ENCODE data around the gene SPA17.
A peak's percentile ranks its signal among the peaks of the same experiment; 100 is the strongest.

Gene SPA17

DNA sequence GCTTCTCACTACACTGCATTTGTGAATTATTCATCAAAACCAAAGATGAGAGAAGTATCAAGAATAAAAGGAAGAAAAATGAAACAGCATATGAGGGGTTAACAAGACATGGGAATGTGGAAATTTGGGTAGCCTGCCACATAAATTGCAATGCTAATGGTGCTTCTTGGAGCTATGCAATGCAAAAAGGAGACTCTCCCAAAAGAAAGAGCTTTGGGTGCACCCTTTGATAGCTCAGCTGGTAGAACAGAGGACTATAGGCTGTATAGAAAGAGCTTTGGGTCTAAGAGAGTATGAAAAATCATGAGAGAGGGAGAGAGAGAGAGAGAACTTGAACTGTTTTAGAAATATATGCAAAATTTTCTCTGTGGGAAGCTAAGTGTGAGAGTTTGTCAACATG lies 26.3 kb downstream of the SPA17 start:
- Histone ChIP-seq H3K27ac (ENCODE audit: low read length) (no peak overlapping the region), H3K4me3 (ENCODE audit: low read length) (no peak overlapping the region), H3K36me3 (ENCODE audit: insufficient read depth, low read depth, low read length) (no peaks in the 10 kb centered on the region), H3K9ac (ENCODE audit: low read depth, low read length) (no peak overlapping the region), H3K9me3 (ENCODE audit: insufficient read depth, low read depth, low read length) (no peaks in the 10 kb centered on the region), H3K27me3 (ENCODE audit: insufficient read depth, low read length) (no peaks in the 10 kb centered on the region), H3K4me1 (ENCODE audit: insufficient read depth, low read length) (peaks cover 4% of the 10 kb centered on the region)

DNA sequence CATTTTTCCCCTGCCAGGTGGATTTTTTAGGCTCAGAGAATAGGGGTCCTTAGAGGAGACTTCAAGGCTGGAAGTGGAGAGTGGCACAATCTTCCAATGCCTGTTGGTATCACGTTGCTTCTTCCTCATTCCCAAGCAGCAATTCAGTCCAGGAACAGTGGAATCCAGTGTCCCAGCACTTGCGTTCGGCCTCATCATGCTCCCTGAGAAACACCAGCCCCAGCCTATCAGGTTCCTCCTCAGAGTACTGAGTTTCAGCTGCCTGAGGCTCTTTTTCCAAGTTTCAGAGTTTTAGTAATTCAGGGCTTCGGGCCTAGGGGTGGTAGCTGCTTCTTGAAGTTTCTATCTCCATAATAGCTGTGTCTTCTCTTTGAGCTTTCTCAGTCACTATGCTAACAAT lies 34.1 kb downstream of the SPA17 start:
- H3K4me1 ChIP-seq (ENCODE audit: insufficient read depth, low read length): no peaks in the 10 kb centered on the region
- H3K9ac ChIP-seq (ENCODE audit: low read depth, low read length): no peak overlapping the region
- H3K9me3 ChIP-seq (ENCODE audit: insufficient read depth, low read depth, low read length): peaks cover 9% of the 10 kb centered on the region
- H3K27me3 ChIP-seq (ENCODE audit: insufficient read depth, low read length): no peaks in the 10 kb centered on the region; the same call in 1 of the 2 replicates
- no peaks in the 10 kb centered on the region for H3K36me3 ChIP-seq (ENCODE audit: insufficient read depth, low read depth, low read length)
- H3K27ac ChIP-seq (ENCODE audit: low read length): no peak overlapping the region
- no peak overlapping the region for H3K4me3 ChIP-seq (ENCODE audit: low read length)

GRCh38 chr11:124712392-124712791 lies 38.7 kb downstream of the SPA17 start:
- H3K4me3 ChIP-seq (ENCODE audit: low read length): no peak overlapping the region

DNA sequence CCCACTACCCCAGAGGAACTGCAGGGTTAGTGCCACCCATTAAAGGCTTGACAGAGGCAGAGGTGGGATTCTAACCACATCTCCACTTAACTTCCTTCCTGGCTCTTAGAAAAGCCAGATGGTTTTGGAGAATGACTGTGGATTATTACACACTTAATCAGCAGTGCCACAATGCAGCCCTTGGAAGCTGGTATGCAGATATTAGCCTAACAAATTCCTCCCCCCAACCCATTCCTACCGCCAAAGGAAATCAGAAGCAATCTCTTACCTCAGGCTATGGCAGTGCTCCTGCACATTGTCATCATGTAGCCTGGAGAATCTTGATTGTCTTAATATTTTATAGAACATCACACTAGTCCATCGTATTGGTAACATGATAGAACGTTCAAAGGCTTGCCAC lies 42.9 kb downstream of the SPA17 start:
- no peak overlapping the region for H3K4me3 ChIP-seq (ENCODE audit: low read length)
- no peak overlapping the region for H3K27ac ChIP-seq (ENCODE audit: low read length)
- peaks cover 82% of the 10 kb centered on the region for H3K27me3 ChIP-seq (ENCODE audit: insufficient read depth, low read length)
- no peaks in the 10 kb centered on the region for H3K36me3 ChIP-seq (ENCODE audit: insufficient read depth, low read depth, low read length)
- H3K9ac ChIP-seq (ENCODE audit: low read depth, low read length): no peak overlapping the region
- H3K9me3 ChIP-seq (ENCODE audit: insufficient read depth, low read depth, low read length): no peaks in the 10 kb centered on the region
- H3K4me1 ChIP-seq (ENCODE audit: insufficient read depth, low read length): peaks cover 5% of the 10 kb centered on the region

More at GRCh38 chr11:124712392-124712791, 38.7 kb downstream of the SPA17 start:
- H3K27ac ChIP-seq (ENCODE audit: low read length): no peak overlapping the region
- H3K36me3 ChIP-seq (ENCODE audit: insufficient read depth, low read depth, low read length): no peaks in the 10 kb centered on the region
- H3K9me3 ChIP-seq (ENCODE audit: insufficient read depth, low read depth, low read length): peaks cover 7% of the 10 kb centered on the region
- H3K27me3 ChIP-seq (ENCODE audit: insufficient read depth, low read length): peaks cover 40% of the 10 kb centered on the region
- no peak overlapping the region for H3K9ac ChIP-seq (ENCODE audit: low read depth, low read length)
- H3K4me1 ChIP-seq (ENCODE audit: insufficient read depth, low read length): no peaks in the 10 kb centered on the region; the same call in 1 of the 2 replicates

GRCh38 chr11:124717421-124717785 lies 43.7 kb downstream of the SPA17 start:
- peak overlapping the region; percentile 61 for H3K4me3 ChIP-seq (ENCODE audit: low read length)
- H3K36me3 ChIP-seq (ENCODE audit: insufficient read depth, low read depth, low read length): no peaks in the 10 kb centered on the region
- no peaks in the 10 kb centered on the region for H3K9me3 ChIP-seq (ENCODE audit: insufficient read depth, low read depth, low read length)
- H3K9ac ChIP-seq (ENCODE audit: low read depth, low read length): no peak overlapping the region
- H3K27me3 ChIP-seq (ENCODE audit: insufficient read depth, low read length): peaks cover 90% of the 10 kb centered on the region
- peaks cover 5% of the 10 kb centered on the region for H3K4me1 ChIP-seq (ENCODE audit: insufficient read depth, low read length)
- H3K27ac ChIP-seq (ENCODE audit: low read length): no peak overlapping the region

DNA sequence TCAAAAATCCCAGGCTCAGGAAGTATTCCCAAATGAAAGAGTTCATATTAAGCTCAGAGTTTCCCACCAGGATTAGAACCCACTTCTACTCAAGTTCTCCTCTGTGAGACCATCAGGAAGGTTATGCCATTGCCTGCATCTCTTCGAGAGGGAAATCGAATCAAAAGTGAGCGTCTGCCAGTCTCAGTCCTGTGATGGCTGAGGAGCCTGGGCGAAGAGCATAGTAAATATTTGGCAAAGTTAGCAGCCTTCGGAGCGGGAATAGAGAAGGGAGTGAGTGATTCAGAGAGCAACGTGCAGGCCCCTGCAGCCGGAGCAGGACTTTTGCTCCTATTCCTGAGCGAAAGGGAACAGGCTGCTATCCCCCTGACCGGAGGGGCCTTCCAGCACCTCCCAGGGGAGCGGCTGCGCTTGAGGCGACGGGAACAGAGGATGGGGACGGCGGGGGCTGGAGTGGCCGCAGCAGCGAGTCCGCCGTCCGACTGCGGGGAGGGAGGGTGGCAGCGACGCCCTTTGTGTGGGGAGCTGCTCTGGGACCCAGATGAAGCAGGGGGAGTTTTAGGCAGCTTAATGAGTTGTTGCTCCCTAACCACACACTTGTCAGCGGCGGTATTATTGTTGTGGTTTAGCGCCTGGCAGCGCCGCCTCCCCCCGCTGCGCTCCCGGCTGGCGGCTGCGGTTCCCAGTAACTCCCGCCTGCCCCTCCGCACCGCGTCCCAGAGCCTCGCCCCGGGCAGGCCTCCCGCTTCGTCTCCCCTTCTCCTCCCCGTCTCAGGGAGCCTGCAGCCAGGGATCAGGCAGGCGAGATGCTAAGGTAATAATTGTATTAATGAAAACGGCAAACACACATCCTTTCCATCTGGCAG lies 44.3 kb downstream of the SPA17 start:
- Histone ChIP-seq H3K27ac (ENCODE audit: low read length) (no peak overlapping the region), H3K9me3 (ENCODE audit: insufficient read depth, low read depth, low read length) (no peaks in the 10 kb centered on the region), H3K36me3 (ENCODE audit: insufficient read depth, low read depth, low read length) (no peaks in the 10 kb centered on the region), H3K9ac (ENCODE audit: low read depth, low read length) (no peak overlapping the region), H3K4me1 (ENCODE audit: insufficient read depth, low read length) (peaks cover 5% of the 10 kb centered on the region), H3K27me3 (ENCODE audit: insufficient read depth, low read length) (peaks cover 96% of the 10 kb centered on the region), H3K4me3 (ENCODE audit: low read length) (peak overlapping the region; percentile 61)

DNA sequence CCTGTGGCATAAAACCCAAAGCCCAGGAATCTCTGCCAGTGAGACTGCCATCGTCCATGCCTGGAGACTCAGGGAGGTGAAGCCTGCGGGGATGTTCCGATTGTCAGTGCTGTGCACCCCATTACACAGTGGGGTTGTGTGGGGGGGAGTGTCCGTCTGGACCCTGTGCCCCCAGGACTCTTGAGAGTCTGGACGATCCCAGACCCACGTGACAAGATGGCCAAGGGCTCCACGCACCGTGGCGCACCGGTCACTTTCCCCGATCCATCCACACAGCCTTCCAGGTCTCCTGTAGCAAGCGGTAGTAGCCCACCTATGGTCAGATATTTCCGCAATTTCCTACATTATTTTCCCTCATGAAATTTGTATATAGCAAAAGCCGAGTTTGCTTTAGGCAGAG lies 45.1 kb downstream of the SPA17 start:
- Histone ChIP-seq H3K9me3 (ENCODE audit: insufficient read depth, low read depth, low read length) (no peaks in the 10 kb centered on the region), H3K27ac (ENCODE audit: low read length) (no peak overlapping the region), H3K27me3 (ENCODE audit: insufficient read depth, low read length) (peaks cover 100% of the 10 kb centered on the region), H3K9ac (ENCODE audit: low read depth, low read length) (no peak overlapping the region), H3K4me3 (ENCODE audit: low read length) (peak overlapping the region; percentile 61), H3K36me3 (ENCODE audit: insufficient read depth, low read depth, low read length) (no peaks in the 10 kb centered on the region), H3K4me1 (ENCODE audit: insufficient read depth, low read length) (peaks cover 5% of the 10 kb centered on the region)

GRCh38 chr11:124719534-124719933 lies 45.8 kb downstream of the SPA17 start:
- no peaks in the 10 kb centered on the region for H3K36me3 ChIP-seq (ENCODE audit: insufficient read depth, low read depth, low read length)
- H3K9me3 ChIP-seq (ENCODE audit: insufficient read depth, low read depth, low read length): no peaks in the 10 kb centered on the region
- H3K9ac ChIP-seq (ENCODE audit: low read depth, low read length): no peak overlapping the region
- no peak overlapping the region for H3K4me3 ChIP-seq (ENCODE audit: low read length)
- no peak overlapping the region for H3K27ac ChIP-seq (ENCODE audit: low read length)
- peaks cover 100% of the 10 kb centered on the region for H3K27me3 ChIP-seq (ENCODE audit: insufficient read depth, low read length)
- H3K4me1 ChIP-seq (ENCODE audit: insufficient read depth, low read length): peaks cover 5% of the 10 kb centered on the region

DNA sequence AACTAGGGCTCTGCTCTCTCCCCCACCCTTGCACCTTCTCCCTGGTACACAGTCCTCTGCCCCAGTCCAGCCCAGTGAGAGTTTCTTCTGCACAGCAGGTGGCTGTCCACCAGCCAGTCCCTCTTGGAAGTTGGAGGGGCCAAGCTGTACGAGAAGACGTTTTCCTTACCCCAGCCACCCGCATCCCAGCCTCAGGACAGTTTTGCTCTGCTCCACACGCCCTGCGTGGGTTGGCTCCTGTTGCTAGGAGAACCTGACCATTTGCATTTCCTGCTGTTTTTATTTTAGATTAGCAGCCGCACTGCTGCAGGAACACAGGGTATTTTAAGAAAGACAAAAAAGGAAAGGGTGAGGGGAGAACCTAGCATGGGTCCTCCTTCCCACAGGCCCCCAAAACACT lies 48.5 kb downstream of the SPA17 start:
- no peak overlapping the region for H3K27ac ChIP-seq (ENCODE audit: low read length)
- H3K4me3 ChIP-seq (ENCODE audit: low read length): no peak overlapping the region
- H3K9me3 ChIP-seq (ENCODE audit: insufficient read depth, low read depth, low read length): no peaks in the 10 kb centered on the region
- peaks cover 97% of the 10 kb centered on the region for H3K27me3 ChIP-seq (ENCODE audit: insufficient read depth, low read length)
- no peaks in the 10 kb centered on the region for H3K36me3 ChIP-seq (ENCODE audit: insufficient read depth, low read depth, low read length)
- H3K9ac ChIP-seq (ENCODE audit: low read depth, low read length): no peak overlapping the region
- H3K4me1 ChIP-seq (ENCODE audit: insufficient read depth, low read length): peaks cover 19% of the 10 kb centered on the region; the same call in 1 of the 2 replicates

GRCh38 chr11:124724979-124725718 lies 51.4 kb downstream of the SPA17 start:
- peaks cover 14% of the 10 kb centered on the region; the same call in 1 of the 2 replicates for H3K4me1 ChIP-seq (ENCODE audit: insufficient read depth, low read length)

GRCh38 chr11:124725719-124726105 lies 52.0 kb downstream of the SPA17 start:
- H3K9me3 ChIP-seq (ENCODE audit: insufficient read depth, low read depth, low read length): no peaks in the 10 kb centered on the region
- H3K27ac ChIP-seq (ENCODE audit: low read length): no peak overlapping the region
- no peak overlapping the region for H3K9ac ChIP-seq (ENCODE audit: low read depth, low read length)
- H3K36me3 ChIP-seq (ENCODE audit: insufficient read depth, low read depth, low read length): no peaks in the 10 kb centered on the region
- no peak overlapping the region for H3K4me3 ChIP-seq (ENCODE audit: low read length)
- peaks cover 61% of the 10 kb centered on the region for H3K27me3 ChIP-seq (ENCODE audit: insufficient read depth, low read length)
- H3K4me1 ChIP-seq (ENCODE audit: insufficient read depth, low read length): peaks cover 14% of the 10 kb centered on the region; the same call in 1 of the 2 replicates

More at GRCh38 chr11:124724979-124725718, 51.4 kb downstream of the SPA17 start:
- Histone ChIP-seq H3K27ac (ENCODE audit: low read length) (no peak overlapping the region), H3K4me3 (ENCODE audit: low read length) (no peak overlapping the region), H3K27me3 (ENCODE audit: insufficient read depth, low read length) (peaks cover 67% of the 10 kb centered on the region), H3K9me3 (ENCODE audit: insufficient read depth, low read depth, low read length) (no peaks in the 10 kb centered on the region), H3K36me3 (ENCODE audit: insufficient read depth, low read depth, low read length) (no peaks in the 10 kb centered on the region), H3K9ac (ENCODE audit: low read depth, low read length) (no peak overlapping the region)

GRCh38 chr11:124727474-124727873 lies 53.8 kb downstream of the SPA17 start:
- H3K4me3 ChIP-seq (ENCODE audit: low read length): no peak overlapping the region
- peaks cover 14% of the 10 kb centered on the region; the same call in 1 of the 2 replicates for H3K4me1 ChIP-seq (ENCODE audit: insufficient read depth, low read length)

More at GRCh38 chr11:124727474-124727873, 53.8 kb downstream of the SPA17 start:
- H3K27me3 ChIP-seq (ENCODE audit: insufficient read depth, low read length): peaks cover 44% of the 10 kb centered on the region
- no peak overlapping the region for H3K9ac ChIP-seq (ENCODE audit: low read depth, low read length)
- H3K9me3 ChIP-seq (ENCODE audit: insufficient read depth, low read depth, low read length): no peaks in the 10 kb centered on the region
- no peaks in the 10 kb centered on the region for H3K36me3 ChIP-seq (ENCODE audit: insufficient read depth, low read depth, low read length)
- no peak overlapping the region for H3K27ac ChIP-seq (ENCODE audit: low read length)

All from iPS-20b (cell line).